Body of pancreas (tissue), 4 donors: Measurements from ENCODE around the gene DPYD. TPM values are rescaled to one million over a fixed set of nuclear protein-coding genes. Genes with fewer than 3 reads are reported as not detected.

Experiments
- ATAC-seq: fragments of 150-250 bp; one replicate; pipeline ENCODE4 v1.9.1; 2016
- DNase-seq, 4 donors: peaks; one replicate each; pipeline ENCODE4 v3.0.0-alpha.2; 2019
- H3K27ac ChIP-seq, 4 donors: fragments of 200-600 bp; sonication (generic); 1 replicate in 3 of 4; 2 replicates in 1 of 4; pipeline versions ENCODE4 v1.5.1 to v1.6.1; 2016 to 2019; ENCODE audit warnings: mild to moderate bottlenecking in 1 of 4, mixed read lengths in 1 of 4, moderate library complexity in 1 of 4
- H3K27me3 ChIP-seq, 2 donors: fragments of 200-600 bp; sonication (generic); one replicate each; pipeline ENCODE4 v1.6.0; 2016; ENCODE audit warnings: mild to moderate bottlenecking in 1 of 2
- H3K36me3 ChIP-seq, 2 donors: fragments of 200-600 bp; sonication (generic); replicated peaks in 1 of 2; 2 replicates each; pipeline ENCODE4 v1.5.1; 2016; ENCODE audit warnings: low read depth in 2 of 2; ENCODE audit not compliant: insufficient read depth in 1 of 2
- H3K4me1 ChIP-seq: fragments of 200-600 bp; sonication (generic); one replicate; pipeline ENCODE4 v1.6.0; 2016
- H3K4me3 ChIP-seq, 2 donors: fragments of 200-600 bp; sonication (generic); 1 replicate in 1 of 2; 2 replicates in 1 of 2; pipeline ENCODE4 v1.5.1; 2016 to 2019
- H3K9me3 ChIP-seq, 3 donors: fragments of 200-600 bp; sonication (generic); 1 replicate in 2 of 3; 2 replicates in 1 of 3; pipeline ENCODE4 v1.5.1; 2016
- CTCF ChIP-seq, 7 experiments: fragments of 450-650 bp in 4 of 7; fragments of 200-600 bp in 3 of 7; sonication (generic) in 3 of 7; IDR thresholded peaks; one replicate each; pipeline ENCODE4 v1.5.1; 2016 to 2019; ENCODE audit warnings: antibody characterized with exemption in 7 of 7
- POLR2A ChIP-seq, 3 donors: fragments of 450-650 bp; IDR thresholded peaks; one replicate each; pipeline ENCODE4 v1.6.1; 2016; ENCODE audit warnings: antibody characterized with exemption in 3 of 3, mild to moderate bottlenecking in 2 of 3
- WGBS, 2 donors: methylation state at CpG; one replicate each; pipeline ENCODE4 v1.1.5; 2017; 5-methylcytosine and 5-hydroxymethylcytosine counted together
- intact Hi-C: fragments of 100-400 bp; cut with DNase I; formaldehyde crosslinking; loops from one replicate; pipeline ENCODE4 v1.15.1; 2023
- total RNA-seq, 2 donors: library from RNA; depleted of rRNA; stranded (reverse); fragments of >200 nt; gene quantifications; one replicate each; pipeline ENCODE4 v1.1.0, GENCODE V29; 2016

The DPYD gene
- total RNA-seq, 2 donors from 2014 or later: 13.8 to 17.1 TPM

GRCh38 chr1:97610748-97611147 is 310.1 kb downstream of the DPYD start:
- WGBS, 2 donors: 91 to 93% methylated on average over 3 of the region's 3 CpGs
- Histone ChIP-seq H3K27ac (no peak overlapping the region), H3K36me3 (no peaks in the 10 kb centered on the region), H3K9me3 (no peaks in the 10 kb centered on the region), H3K27me3 (no peaks in the 10 kb centered on the region), H3K4me1 (no peaks in the 10 kb centered on the region), H3K4me3 (no peak overlapping the region)
- TF ChIP-seq CTCF (IDR thresholded peaks at IDR 0.05) (no peak), POLR2A (IDR thresholded peaks at IDR 0.05) (no peak)
- intact Hi-C loops: no loop called here
- DNase-seq (no peak), ATAC-seq (no peak)

- TF ChIP-seq POLR2A (IDR thresholded peaks at IDR 0.05) (no peak), CTCF (IDR thresholded peaks at IDR 0.05) (no peak)
- Histone ChIP-seq H3K4me1 (no peaks in the 10 kb centered on the region), H3K4me3 (no peak overlapping the region), H3K27ac (no peak overlapping the region), H3K27me3 (no peaks in the 10 kb centered on the region), H3K9me3 (no peaks in the 10 kb centered on the region), H3K36me3 (no peaks in the 10 kb centered on the region)
- intact Hi-C loops: no loop called here
- no peak for DNase-seq
- 70 to 79% methylated on average over 3 of the region's 3 CpGs for WGBS, 2 donors
- ATAC-seq: no peak
These were observed 310.7 kb downstream of the DPYD start for GRCh38 chr1:97610102-97610501.

- H3K36me3 ChIP-seq: no peaks in the 10 kb centered on the region
- 86 to 95% methylated on average over 4 of the region's 4 CpGs for WGBS, 2 donors
- TF ChIP-seq CTCF (IDR thresholded peaks at IDR 0.05): no peak
- intact Hi-C loops: no loop called here
- H3K4me3 ChIP-seq: no peak overlapping the region
- peaks cover 4% of the 10 kb centered on the region for H3K4me1 ChIP-seq
- DNase-seq (no peak), ATAC-seq (no peak)
- no peak overlapping the region for H3K27ac ChIP-seq
- H3K9me3 ChIP-seq: no peaks in the 10 kb centered on the region
- H3K27me3 ChIP-seq: no peaks in the 10 kb centered on the region
These were observed 312.6 kb downstream of the DPYD start for GRCh38 chr1:97608272-97608671.

- Histone ChIP-seq H3K4me3 (no peak overlapping the region), H3K27ac (no peak overlapping the region), H3K9me3 (no peaks in the 10 kb centered on the region), H3K36me3 (no peaks in the 10 kb centered on the region), H3K4me1 (peaks cover 4% of the 10 kb centered on the region), H3K27me3 (no peaks in the 10 kb centered on the region)
- TF ChIP-seq POLR2A (IDR thresholded peaks at IDR 0.05) (no peak), CTCF (IDR thresholded peaks at IDR 0.05) (no peak)
- whole genome bisulfite sequencing, 2 donors: 39 to 47% methylated on average over 5 of the region's 5 CpGs
- ATAC-seq (no peak), DNase-seq (no peak)
- intact Hi-C loops: no loop called here
These were observed 317.1 kb downstream of the DPYD start for GRCh38 chr1:97603776-97604175.

- Histone ChIP-seq H3K4me3 (no peak overlapping the region), H3K27ac (no peak overlapping the region), H3K27me3 (no peaks in the 10 kb centered on the region), H3K4me1 (peaks cover 4% of the 10 kb centered on the region), H3K9me3 (no peaks in the 10 kb centered on the region), H3K36me3 (no peaks in the 10 kb centered on the region)
- WGBS, 2 donors: 78 to 89% methylated on average over 3 of the region's 3 CpGs
- DNase-seq: no peak
- ATAC-seq: no peak
- TF ChIP-seq CTCF (IDR thresholded peaks at IDR 0.05): no peak
- no peak for TF ChIP-seq POLR2A (IDR thresholded peaks at IDR 0.05)
- intact Hi-C loops: no loop called here
These were observed 317.6 kb downstream of the DPYD start for GRCh38 chr1:97603218-97603617.
